Measurements from ENCODE around the gene ZNF302. TPM values are rescaled to one million over a fixed set of nuclear protein-coding genes. Genes with fewer than 3 reads are reported as not detected.

ZNF302 gene
- total RNA-seq (36.4 TPM), polyA plus RNA-seq (ENCODE audit: insufficient read depth, low read depth, low replicate concordance) (25.5 TPM)
- long read RNA-seq, donor 1, transcript ZNF302-201 (5 exons, 2,590 nt): major isoform, 8 of 14 reads
- long read RNA-seq, donor 1, partial matches to known transcripts: 0 of 14 reads
- long read RNA-seq, donor 1, other reads (novel, unspliced or antisense): 0 of 14 reads
- long read RNA-seq, donor 2, transcript ZNF302-201 (5 exons, 2,590 nt): major isoform, 8 of 17 reads
- long read RNA-seq, donor 2, partial matches to known transcripts: 9 of 17 reads
- long read RNA-seq, donor 2, other reads (novel, unspliced or antisense): 0 of 17 reads
- long read RNA-seq, donor 3, partial matches to known transcripts: 0 of 11 reads
- long read RNA-seq, donor 3, other reads (novel, unspliced or antisense): 0 of 11 reads
- long read RNA-seq, donor 4, transcript ZNF302-201 (5 exons, 2,590 nt): major isoform, 6 of 11 reads
- long read RNA-seq, donor 4, partial matches to known transcripts: 0 of 11 reads
- long read RNA-seq, donor 4, other reads (novel, unspliced or antisense): 0 of 11 reads
- long read RNA-seq, donor 5, partial matches to known transcripts: 0 of 1 reads
- long read RNA-seq, donor 5, other reads (novel, unspliced or antisense): 0 of 1 reads
- long read RNA-seq, donor 6, transcript ZNF302-201 (5 exons, 2,590 nt): major isoform, 7 of 10 reads
- long read RNA-seq, donor 6, partial matches to known transcripts: 0 of 10 reads
- long read RNA-seq, donor 6, other reads (novel, unspliced or antisense): 0 of 10 reads
- long read RNA-seq, donor 7, transcript ZNF302-203 (5 exons, 2,600 nt): minor isoform, 5 of 37 reads
- long read RNA-seq, donor 7, transcript ZNF302-201 (5 exons, 2,590 nt): major isoform, 10 of 37 reads
- long read RNA-seq, donor 7, partial matches to known transcripts: 3 of 37 reads
- long read RNA-seq, donor 7, other reads (novel, unspliced or antisense): 17 of 37 reads
- long read RNA-seq, donor 8, transcript ZNF302-201 (5 exons, 2,590 nt): minor isoform, 5 of 13 reads
- long read RNA-seq, donor 8, transcript ZNF302-203 (5 exons, 2,600 nt): major isoform, 7 of 13 reads
- long read RNA-seq, donor 8, partial matches to known transcripts: 0 of 13 reads
- long read RNA-seq, donor 8, other reads (novel, unspliced or antisense): 0 of 13 reads
- long read RNA-seq, donor 9, partial matches to known transcripts: 0 of 6 reads
- long read RNA-seq, donor 9, other reads (novel, unspliced or antisense): 0 of 6 reads
- long read RNA-seq, donor 10, transcript ZNF302-203 (5 exons, 2,600 nt): major isoform, 5 of 11 reads
- long read RNA-seq, donor 10, partial matches to known transcripts: 0 of 11 reads
- long read RNA-seq, donor 10, other reads (novel, unspliced or antisense): 0 of 11 reads

DNA sequence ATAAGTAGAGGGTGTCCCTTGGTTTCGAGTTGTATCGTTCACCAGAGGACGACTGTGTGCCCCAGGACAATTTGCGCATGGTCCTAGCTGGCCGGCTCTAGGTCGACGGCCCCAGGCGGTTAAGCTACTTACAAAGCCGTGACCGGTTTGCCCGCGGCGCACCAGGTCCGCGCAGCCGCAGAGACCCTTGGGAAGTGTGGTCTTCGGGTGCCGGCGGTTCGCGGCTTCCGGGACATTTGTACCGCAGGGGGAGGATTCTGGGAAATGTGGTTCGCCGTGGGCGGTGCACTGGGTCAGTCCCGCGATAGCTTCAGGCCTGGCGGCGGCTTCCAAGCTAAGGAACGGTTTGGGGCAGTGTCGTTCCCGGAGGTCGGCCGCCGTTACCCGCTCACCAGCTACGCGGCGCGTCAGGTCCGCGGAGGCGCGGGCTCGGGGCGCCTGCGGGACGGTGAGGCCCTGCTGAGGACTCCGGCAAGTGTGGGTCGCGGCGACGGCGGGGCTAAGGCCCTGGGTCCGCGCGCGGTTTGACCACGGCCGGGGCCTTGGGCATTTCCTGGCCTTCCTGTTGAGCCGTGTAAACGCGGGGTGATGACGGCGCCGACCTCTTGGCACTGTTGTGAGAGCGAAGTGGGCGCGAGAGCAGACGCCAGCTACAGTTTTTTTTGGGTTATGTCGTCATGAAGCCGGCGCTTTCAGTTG lies at the start of gene ZNF302:
Gene ZNF302 (plus strand): TSS at position 293 of the 699 bp plus-strand sequence. CDS start 1,127 bp downstream, outside the sequence.
- H3K9ac ChIP-seq (ENCODE audit: low read length in 3 of 3): peak within 1 kb of the TSS; percentile 67 to 88 (median 86)
- peak within 1 kb of the TSS; percentile 95 for H3K27ac ChIP-seq (ENCODE audit: low read depth in 2 of 2, low read length in 2 of 2)
- intact Hi-C loops (cut with DNase I): no loop called here
- TF ChIP-seq, protein P1, sequence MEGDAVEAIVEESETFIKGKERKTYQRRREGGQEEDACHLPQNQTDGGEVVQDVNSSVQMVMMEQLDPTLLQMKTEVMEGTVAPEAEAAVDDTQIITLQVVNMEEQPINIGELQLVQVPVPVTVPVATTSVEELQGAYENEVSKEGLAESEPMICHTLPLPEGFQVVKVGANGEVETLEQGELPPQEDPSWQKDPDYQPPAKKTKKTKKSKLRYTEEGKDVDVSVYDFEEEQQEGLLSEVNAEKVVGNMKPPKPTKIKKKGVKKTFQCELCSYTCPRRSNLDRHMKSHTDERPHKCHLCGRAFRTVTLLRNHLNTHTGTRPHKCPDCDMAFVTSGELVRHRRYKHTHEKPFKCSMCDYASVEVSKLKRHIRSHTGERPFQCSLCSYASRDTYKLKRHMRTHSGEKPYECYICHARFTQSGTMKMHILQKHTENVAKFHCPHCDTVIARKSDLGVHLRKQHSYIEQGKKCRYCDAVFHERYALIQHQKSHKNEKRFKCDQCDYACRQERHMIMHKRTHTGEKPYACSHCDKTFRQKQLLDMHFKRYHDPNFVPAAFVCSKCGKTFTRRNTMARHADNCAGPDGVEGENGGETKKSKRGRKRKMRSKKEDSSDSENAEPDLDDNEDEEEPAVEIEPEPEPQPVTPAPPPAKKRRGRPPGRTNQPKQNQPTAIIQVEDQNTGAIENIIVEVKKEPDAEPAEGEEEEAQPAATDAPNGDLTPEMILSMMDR (IDR thresholded peaks at IDR 0.05; ENCODE audit: borderline replicate concordance, extremely low read depth, insufficient read depth): no peak
- DNase-seq (peak; percentile 98 to 99 (median 99)), FAIRE-seq (no peak)
- peak within 1 kb of the TSS; percentile 92 to 97 (median 94) for H3K4me3 ChIP-seq (ENCODE audit: low read length in 3 of 3)
- H3K27me3 ChIP-seq (ENCODE audit: control insufficient read depth, insufficient read depth, low read length): no peaks in the 10 kb centered on the region
- peaks cover 0 to 8% (median 5%) of the 10 kb centered on the region in 3 donors for H3K4me1 ChIP-seq (ENCODE audit: control insufficient read depth in 2 of 3, insufficient read depth in 2 of 3, low read depth in 1 of 3, low read length in 3 of 3)
- peaks cover 16 to 26% (median 17%) of the 10 kb centered on the region in 3 donors for H3K36me3 ChIP-seq (ENCODE audit: control insufficient read depth in 2 of 3, insufficient read depth in 3 of 3, low read length in 3 of 3)
- H3K9me3 ChIP-seq (ENCODE audit: control insufficient read depth in 2 of 3, insufficient read depth in 1 of 3, low read length in 3 of 3): peaks cover 5 to 21% (median 6%) of the 10 kb centered on the region in 3 donors

DNA sequence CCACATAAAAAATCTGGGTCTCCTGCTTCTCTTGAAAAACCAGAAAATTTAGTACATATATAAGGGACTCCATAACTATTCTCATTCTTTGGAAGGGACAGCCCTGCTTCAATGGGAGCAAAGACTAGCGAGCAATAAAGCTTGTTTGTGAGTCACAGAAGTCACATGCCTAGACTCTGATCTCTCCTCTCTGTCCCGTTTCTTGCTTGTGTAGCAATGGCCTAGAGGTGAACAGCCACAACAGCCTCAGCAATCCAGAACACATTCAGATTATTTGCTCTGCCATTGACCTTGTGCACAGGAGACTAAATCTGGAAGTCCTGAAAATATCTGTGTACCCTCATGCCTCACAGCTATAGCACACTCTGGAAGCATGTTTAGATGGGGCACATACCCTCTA lies 43.7 kb upstream of the ZNF302 start:
- Histone ChIP-seq H3K4me3 (ENCODE audit: low read length in 3 of 3) (no peak overlapping the region), H3K4me1 (ENCODE audit: control insufficient read depth in 2 of 3, insufficient read depth in 2 of 3, low read depth in 1 of 3, low read length in 3 of 3) (no peaks in the 10 kb centered on the region), H3K36me3 (ENCODE audit: control insufficient read depth in 2 of 3, insufficient read depth in 3 of 3, low read length in 3 of 3) (no peaks in the 10 kb centered on the region), H3K9ac (ENCODE audit: low read length in 3 of 3) (no peak overlapping the region), H3K27me3 (ENCODE audit: control insufficient read depth, insufficient read depth, low read length) (no peaks in the 10 kb centered on the region), H3K27ac (ENCODE audit: low read depth in 2 of 2, low read length in 2 of 2) (no peak overlapping the region), H3K9me3 (ENCODE audit: control insufficient read depth in 2 of 3, insufficient read depth in 1 of 3, low read length in 3 of 3) (peaks cover 0 to 21% (median 0%) of the 10 kb centered on the region in 3 donors)
- FAIRE-seq (no peak), DNase-seq (no peak)
- intact Hi-C loops (cut with DNase I): no loop called here
- TF ChIP-seq, protein P1 (IDR thresholded peaks at IDR 0.05; ENCODE audit: borderline replicate concordance, extremely low read depth, insufficient read depth): no peak

Data from kidney (tissue), 22 donors.